HG03139 (cell line): Measurements from ENCODE around the gene DFFA.
"Not testable (repeated sequence)": the region's sequence is repeated elsewhere in the genome, so short reads cannot be mapped to it uniquely, and the experiment has no call there.

Source experiments
- ATAC-seq: cut with Tn5 transposase; IDR thresholded peaks from one replicate; pipeline ENCODE4 v1.9.1; 2021; ENCODE audit not compliant: unreplicated experiment

Gene DFFA

DNA sequence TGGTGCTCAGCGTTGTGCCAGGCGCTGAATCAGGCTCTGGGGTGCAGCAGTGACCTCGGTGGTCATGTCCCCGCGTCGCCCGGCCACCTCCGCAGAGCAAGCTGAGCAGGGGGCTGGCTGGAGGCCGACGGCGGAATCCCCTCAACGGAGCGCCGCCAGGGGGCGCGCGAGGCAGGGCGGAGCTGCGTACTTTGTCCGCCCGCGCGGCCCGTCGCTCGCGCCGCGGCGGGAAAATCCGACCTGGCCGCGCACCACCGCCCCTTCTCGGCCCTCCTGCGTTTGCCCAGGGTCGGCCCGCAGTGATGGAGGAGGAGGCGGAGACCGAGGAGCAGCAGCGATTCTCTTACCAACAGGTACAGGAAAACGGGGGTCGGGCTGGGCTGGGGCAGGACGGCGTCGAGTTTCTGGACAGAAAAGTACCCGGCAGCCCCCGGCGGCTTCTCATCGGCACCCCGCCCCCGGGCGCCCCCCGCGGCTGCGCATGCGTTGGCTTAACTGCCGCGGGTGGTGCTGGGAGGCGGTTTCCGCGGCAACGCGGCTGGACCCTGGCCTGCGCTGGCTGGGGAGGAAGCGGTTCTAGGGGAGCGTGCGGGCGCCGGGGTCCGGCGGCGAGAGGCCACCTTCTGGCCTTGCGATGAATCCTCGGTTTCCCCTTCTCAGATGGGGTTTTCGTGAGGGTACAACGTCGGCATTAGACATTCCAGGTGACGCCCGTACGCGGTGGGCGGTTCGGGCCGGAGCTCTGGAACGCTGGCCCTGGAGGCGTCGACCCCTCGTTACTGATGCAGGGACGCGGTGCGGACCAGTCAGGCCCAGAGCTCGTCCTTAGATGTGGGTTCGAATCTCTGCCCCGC, 41.9 kb downstream of the DFFA start, which contains the start of gene CENPS:
TSS of gene CENPS (plus strand) at position 218 of the 854 bp plus-strand sequence. CDS start at position 303, 85 bp downstream.
- peak; percentile 70 for ATAC-seq

DNA sequence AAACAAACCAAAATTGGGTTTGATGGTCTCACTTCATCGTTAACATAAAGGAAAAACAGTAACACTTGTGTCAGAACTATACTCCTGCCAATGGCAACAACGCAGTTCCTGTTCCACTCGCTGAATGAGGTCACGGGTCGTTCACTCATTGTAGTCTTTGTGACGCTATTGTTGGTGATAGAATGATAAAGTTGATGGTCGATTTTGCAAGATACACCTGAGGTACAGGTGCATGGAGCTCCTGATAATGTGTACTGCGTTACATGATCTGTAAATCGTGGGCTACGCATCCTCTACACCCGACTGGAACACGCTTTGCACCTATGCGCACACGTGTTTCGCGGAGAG, 42.5 kb downstream of the DFFA start:
- no peak for ATAC-seq

GRCh38 chr1:10428984-10429383, 43.3 kb downstream of the DFFA start:
- ATAC-seq = no peak

DNA sequence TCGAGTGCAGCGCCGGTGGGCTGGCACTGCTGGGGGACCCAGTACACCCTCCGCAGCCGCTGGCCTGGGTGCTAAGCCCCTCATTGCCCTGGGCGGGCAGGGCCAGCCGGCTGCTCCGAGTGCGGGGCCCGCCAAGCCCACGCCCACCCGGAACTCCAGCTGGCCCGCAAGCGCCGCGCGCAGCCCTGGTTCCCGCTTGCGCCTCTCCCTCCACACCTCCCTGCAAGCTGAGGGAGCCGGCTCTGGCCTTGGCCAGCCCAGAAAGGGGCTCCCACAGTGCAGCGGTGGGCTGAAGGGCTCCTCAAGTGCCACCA, 45.8 kb downstream of the DFFA start:
- ATAC-seq = not testable (repeated sequence)

- not testable (repeated sequence) for ATAC-seq
These were observed 46.3 kb downstream of the DFFA start for GRCh38 chr1:10425826-10426534.

GRCh38 chr1:10424651-10425050, 47.7 kb downstream of the DFFA start:
- ATAC-seq = no peak

DNA sequence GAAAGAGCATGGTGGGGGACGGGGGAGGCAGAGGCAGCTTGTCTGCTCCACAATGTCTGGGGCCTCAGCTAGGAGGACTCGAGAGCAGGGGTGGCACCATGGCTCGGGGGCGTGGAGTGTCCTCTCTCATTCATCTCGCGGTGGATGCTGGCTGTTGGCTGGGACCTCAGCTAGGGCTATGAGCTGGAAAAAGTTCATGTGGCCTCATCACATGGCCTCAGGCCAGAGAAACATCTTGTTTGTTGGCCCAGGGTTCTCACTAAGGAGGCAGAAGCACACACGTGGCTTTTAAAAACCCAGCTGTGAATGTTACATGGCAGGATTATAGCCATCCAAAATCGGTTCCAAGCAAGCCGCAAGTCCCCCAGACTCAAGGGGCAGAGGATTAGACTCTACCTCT, 48.3 kb downstream of the DFFA start:
- ATAC-seq = no peak

DNA sequence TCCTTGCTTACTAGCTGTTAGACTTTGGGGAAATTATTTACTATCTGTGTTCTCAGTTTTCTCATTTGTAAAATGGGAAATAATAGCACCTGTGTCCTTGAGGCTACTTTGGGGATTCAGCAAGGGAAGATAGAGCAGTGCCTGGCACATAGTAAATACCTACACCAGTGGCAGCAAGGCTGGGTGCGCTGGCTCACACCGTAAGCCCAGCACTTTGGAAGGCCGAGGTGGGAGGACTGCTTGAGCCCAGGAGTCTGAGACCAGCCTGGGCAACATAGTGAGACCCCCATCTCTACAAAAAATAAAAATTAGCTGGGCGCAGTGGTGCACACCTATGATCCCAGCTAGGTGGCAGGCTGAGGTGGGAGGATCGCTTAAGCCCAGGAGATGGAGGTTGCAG, 50.7 kb downstream of the DFFA start:
- no peak for ATAC-seq

DNA sequence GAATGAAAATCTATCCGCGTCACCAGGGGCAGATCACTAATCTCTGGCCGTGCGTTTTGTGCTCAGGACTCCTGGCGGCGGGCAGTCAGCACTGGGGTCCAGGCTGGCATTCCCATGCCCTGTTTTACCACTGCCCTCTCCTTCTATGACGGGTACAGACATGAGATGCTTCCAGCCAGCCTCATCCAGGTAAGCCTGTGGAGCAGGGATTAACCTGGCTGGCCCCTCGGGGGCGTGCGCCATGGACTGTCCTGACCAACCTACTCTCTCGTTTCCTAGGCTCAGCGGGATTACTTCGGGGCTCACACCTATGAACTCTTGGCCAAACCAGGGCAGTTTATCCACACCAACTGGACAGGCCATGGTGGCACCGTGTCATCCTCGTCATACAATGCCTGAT, 53.0 kb downstream of the DFFA start:
- ATAC-seq = no peak

- not testable (repeated sequence) for ATAC-seq
These were observed 53.6 kb downstream of the DFFA start for GRCh38 chr1:10418741-10419140.

DNA sequence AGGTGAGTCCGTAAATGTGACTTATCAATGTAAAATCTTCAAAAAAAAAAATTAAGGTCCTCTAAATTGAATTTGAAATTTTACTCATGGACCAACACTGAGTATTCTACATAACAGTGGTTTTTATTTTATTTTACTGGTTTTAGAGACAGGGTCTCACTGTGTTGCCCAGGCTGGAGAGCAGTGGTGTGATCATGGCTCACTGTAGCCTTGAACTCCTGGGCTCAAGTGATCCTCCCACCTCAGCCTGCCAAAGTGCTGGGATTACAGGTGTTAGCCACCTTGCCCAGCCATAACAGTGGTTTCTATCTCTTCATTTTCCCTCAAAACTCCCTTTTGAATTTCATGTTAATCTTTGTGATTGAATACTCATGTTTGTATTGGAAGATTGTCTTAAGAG, 56.4 kb downstream of the DFFA start:
- ATAC-seq = not testable (repeated sequence)

DNA sequence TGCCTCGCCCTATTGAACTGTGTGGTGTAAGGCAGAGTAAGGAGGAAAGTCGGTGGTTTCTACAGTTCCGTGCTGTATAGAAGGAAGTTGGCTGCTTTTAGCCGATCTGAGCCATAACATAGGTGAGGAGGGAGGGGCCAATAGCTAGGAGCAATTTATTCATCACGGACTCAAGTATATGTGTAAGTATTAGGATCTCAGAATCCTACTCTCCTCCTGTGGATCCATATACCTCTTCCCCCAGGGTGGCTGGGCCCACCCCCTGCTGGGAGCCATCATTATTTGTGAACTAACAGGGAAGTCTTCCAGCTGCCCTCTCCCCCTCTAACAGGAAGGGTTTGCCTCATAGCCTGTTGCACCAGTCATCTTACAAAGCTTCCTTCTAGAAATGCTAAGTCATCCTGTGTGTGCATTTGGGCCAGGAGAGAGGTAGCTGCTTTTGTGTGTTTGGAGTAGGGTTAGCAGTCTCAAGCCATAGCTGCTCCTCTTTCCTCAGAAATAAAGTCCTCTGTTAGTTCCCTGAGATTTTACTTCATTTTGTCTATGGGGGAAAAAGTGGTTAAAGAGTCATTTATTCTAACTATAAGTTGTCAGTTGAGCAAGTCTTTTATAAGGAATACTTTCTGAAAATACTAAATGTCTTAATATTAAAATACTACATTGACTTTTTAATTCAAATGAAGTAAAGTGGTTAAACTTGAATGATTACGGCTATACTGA, 57.0 kb downstream of the DFFA start:
- ATAC-seq = no peak

GRCh38 chr1:10407201-10407600, 65.1 kb downstream of the DFFA start:
- no peak for ATAC-seq
